ENCODE data around the gene RBM33.

Gene RBM33

GRCh38 chr7:155699180-155699579, 54.7 kb downstream of the RBM33 start:
- no peak for DNase-seq

GRCh38 chr7:155700847-155701246, 56.4 kb downstream of the RBM33 start:
- DNase-seq, result no peak

- DNase-seq, result no peak
Observed at GRCh38 chr7:155701972-155702544, 57.6 kb downstream of the RBM33 start.

GRCh38 chr7:155702616-155703015, 58.2 kb downstream of the RBM33 start:
- DNase-seq, result no peak

- DNase-seq, result no peak
Observed at GRCh38 chr7:155705623-155706360, 61.3 kb downstream of the RBM33 start.

GRCh38 chr7:155706376-155706775, 61.9 kb downstream of the RBM33 start:
- no peak for DNase-seq

- DNase-seq, result no peak
Observed at GRCh38 chr7:155709453-155709852, 65.0 kb downstream of the RBM33 start.

GRCh38 chr7:155710031-155710430, 65.6 kb downstream of the RBM33 start:
- DNase-seq, result no peak

GRCh38 chr7:155710530-155710929, 66.1 kb downstream of the RBM33 start:
- DNase-seq, result no peak

- no peak for DNase-seq
Observed at GRCh38 chr7:155711081-155711480, 66.6 kb downstream of the RBM33 start.

GRCh38 chr7:155713384-155713783, 68.9 kb downstream of the RBM33 start:
- DNase-seq, result no peak

- no peak for DNase-seq
Observed at GRCh38 chr7:155714702-155715101, 70.2 kb downstream of the RBM33 start.

- no peak for DNase-seq
Observed at GRCh38 chr7:155715111-155715805, 70.8 kb downstream of the RBM33 start.

GRCh38 chr7:155717010-155717744, 72.7 kb downstream of the RBM33 start:
- no peak for DNase-seq

- DNase-seq, result no peak
Observed at GRCh38 chr7:155721056-155721455, 76.6 kb downstream of the RBM33 start.

GRCh38 chr7:155722118-155722517, 77.7 kb downstream of the RBM33 start:
- DNase-seq, result no peak

- DNase-seq, result no peak
Observed at GRCh38 chr7:155722936-155723335, 78.5 kb downstream of the RBM33 start.

GRCh38 chr7:155724327-155725005, 80.0 kb downstream of the RBM33 start:
- DNase-seq, result no peak

GRCh38 chr7:155725006-155725355, 80.5 kb downstream of the RBM33 start:
- DNase-seq, result no peak

- DNase-seq, result no peak
Observed at GRCh38 chr7:155727616-155728015, 83.2 kb downstream of the RBM33 start.

- DNase-seq, result no peak
Observed at GRCh38 chr7:155728116-155728515, 83.7 kb downstream of the RBM33 start.

GRCh38 chr7:155729847-155730246, 85.4 kb downstream of the RBM33 start:
- DNase-seq, result no peak

- no peak for DNase-seq
Observed at GRCh38 chr7:155731380-155731779, 86.9 kb downstream of the RBM33 start.
